Right lobe of liver (tissue), 6 donors: ENCODE measurements around the gene SAMD1. TPM values are rescaled to one million over a fixed set of nuclear protein-coding genes. Genes with fewer than 3 reads are reported as not detected.

Experiments used
- ATAC-seq, 4 donors: fragments of 200-7000 bp; cut with Tn5 transposase; one replicate each; pipeline ENCODE4 v1.9.1; 2020; ENCODE audit warnings: mild to moderate bottlenecking in 4 of 4, moderate library complexity in 4 of 4
- DNase-seq, 3 donors: peaks; one replicate each; pipeline ENCODE4 v3.0.0-alpha.2; 2020
- H3K27ac ChIP-seq, 3 donors: fragments of 200-600 bp; one replicate each; pipeline ENCODE4 v1.8.0; 2022
- H3K27me3 ChIP-seq, 2 donors: fragments of 200-600 bp; one replicate each; pipeline ENCODE4 v1.8.0; 2022
- H3K36me3 ChIP-seq, 4 donors: fragments of 200-600 bp; sonication (generic) in 1 of 4; one replicate each; pipeline versions ENCODE4 v1.5.1 to v1.8.0; 2017 to 2022; ENCODE audit warnings: control low read depth in 1 of 4
- H3K4me1 ChIP-seq, 4 donors: fragments of 200-600 bp; sonication (generic) in 1 of 4; one replicate each; pipeline versions ENCODE4 v1.5.1 to v1.8.0; 2017 to 2022; ENCODE audit warnings: control low read depth in 1 of 4
- H3K4me3 ChIP-seq, 3 donors: fragments of 200-600 bp; one replicate each; pipeline ENCODE4 v1.8.0; 2022
- H3K9me3 ChIP-seq, 4 donors: fragments of 200-600 bp; sonication (generic) in 1 of 4; one replicate each; pipeline versions ENCODE4 v1.5.1 to v1.8.0; 2017 to 2022; ENCODE audit warnings: control low read depth in 1 of 4
- CTCF ChIP-seq, 4 donors: fragments of 200-600 bp in 3 of 4; fragments of 450-650 bp in 1 of 4; IDR thresholded peaks; one replicate each; pipeline versions ENCODE4 v1.5.1 to v1.8.0; 2016 to 2022; ENCODE audit warnings: antibody characterized with exemption in 4 of 4, mild to moderate bottlenecking in 2 of 4
- POLR2A ChIP-seq: fragments of 450-650 bp; IDR thresholded peaks from one replicate; pipeline ENCODE4 v1.6.1; 2017; ENCODE audit warnings: antibody characterized with exemption, mild to moderate bottlenecking
- WGBS: methylation state at CpG from one replicate; pipeline ENCODE4 v1.1.6; 2018; ENCODE audit warnings: low coverage, low lambda C conversion rate; ENCODE audit not compliant: insufficient coverage; ENCODE audit errors: missing lambda C conversion rate; 5-methylcytosine and 5-hydroxymethylcytosine counted together
- intact Hi-C, 2 donors: fragments of 100-400 bp; cut with DNase I; formaldehyde crosslinking; loops; one replicate each; pipeline versions ENCODE4 v1.11.2 to v1.14.1; 2022
- total RNA-seq, 6 experiments: library from RNA; depleted of rRNA in 2 of 6; stranded (reverse); fragments of >200 nt in 2 of 6; fragmentation: NEBNext Ultra II Directional in 3 of 6; extraction: Animal tissue kit (Norgen Biotek cat#: 25700) in 3 of 6; gene quantifications; one replicate each; pipeline versions ENCODE4 v1.1.0 to v1.2.4, GENCODE V29; 2016 to 2023
- donor health status: DM: no; HTN: yes; CAD: no.
- donor health status: DM: no; HTN: no; CAD: no.
- donor health status: DM: no; HTN: no; CAD: no.
- donor health status: DM: no; HTN: yes; CAD: no.
- donor health status: DM: no; HTN: yes; CAD: no.

SAMD1 gene
- total RNA-seq, 6 experiments from 2014 or later: 10.0 to 25.3 (median 15.6) TPM

- Histone ChIP-seq H3K27ac (no peak overlapping the region), H3K4me3 (no peak overlapping the region), H3K4me1 (peaks cover 0 to 27% (median 9%) of the 10 kb centered on the region in 4 donors), H3K9me3 (no peaks in the 10 kb centered on the region), H3K27me3 (no peaks in the 10 kb centered on the region), H3K36me3 (peaks cover 0 to 13% (median 5%) of the 10 kb centered on the region in 4 donors)
- ATAC-seq (no peak), DNase-seq (no peak)
- TF ChIP-seq POLR2A (no peak), CTCF (IDR thresholded peaks at IDR 0.05) (peak in 3 of 4 donors; percentile 25 to 44 (median 28))
- intact Hi-C loops: loop anchor here in 1 of 2 donors (10.0 kb wide), 1 partner anchor 174 kb away; no protein-coding TSS in a partner anchor
- WGBS: 46% methylated on average over 8 of the region's 15 CpGs
Observed at GRCh38 chr19:14059093-14059480, 31.5 kb downstream of the SAMD1 start.

GRCh38 chr19:14058182-14059092 lies 32.1 kb downstream of the SAMD1 start:
- H3K27ac ChIP-seq: no peak overlapping the region
- intact Hi-C loops: loop anchor here in 1 of 2 donors (10.0 kb wide), 1 partner anchor 174 kb away; no protein-coding TSS in a partner anchor
- ATAC-seq (no peak), DNase-seq (no peak)
- peaks cover 0 to 13% (median 5%) of the 10 kb centered on the region in 4 donors for H3K36me3 ChIP-seq
- 52% methylated on average over 17 of the region's 17 CpGs for WGBS
- TF ChIP-seq CTCF (IDR thresholded peaks at IDR 0.05) (no peak), POLR2A (no peak)
- no peaks in the 10 kb centered on the region for H3K27me3 ChIP-seq
- peaks cover 0 to 27% (median 9%) of the 10 kb centered on the region in 4 donors for H3K4me1 ChIP-seq
- no peak overlapping the region for H3K4me3 ChIP-seq
- H3K9me3 ChIP-seq: no peaks in the 10 kb centered on the region

GRCh38 chr19:14056741-14057356 lies 33.7 kb downstream of the SAMD1 start:
- no peak for ATAC-seq
- intact Hi-C loops: loop anchor here in 1 of 2 donors (10.0 kb wide), 1 partner anchor 172 kb away; no protein-coding TSS in a partner anchor
- TF ChIP-seq POLR2A (no peak), CTCF (IDR thresholded peaks at IDR 0.05) (no peak)
- no peaks in the 10 kb centered on the region for H3K27me3 ChIP-seq
- H3K27ac ChIP-seq: no peak overlapping the region
- H3K4me3 ChIP-seq: no peak overlapping the region
- peaks cover 0 to 23% (median 9%) of the 10 kb centered on the region in 4 donors for H3K4me1 ChIP-seq
- peaks cover 0 to 13% (median 5%) of the 10 kb centered on the region in 4 donors for H3K36me3 ChIP-seq
- H3K9me3 ChIP-seq: no peaks in the 10 kb centered on the region
- no peak for DNase-seq
- 38% methylated on average over 15 of the region's 19 CpGs for WGBS

GRCh38 chr19:14056069-14056666 lies 34.4 kb downstream of the SAMD1 start:
- H3K27me3 ChIP-seq: no peaks in the 10 kb centered on the region
- intact Hi-C loops: loop anchor here in 1 of 2 donors (10.0 kb wide), 1 partner anchor 171 kb away; no protein-coding TSS in a partner anchor
- H3K36me3 ChIP-seq: peaks cover 0 to 13% (median 5%) of the 10 kb centered on the region in 4 donors
- TF ChIP-seq CTCF (IDR thresholded peaks at IDR 0.05): no peak
- TF ChIP-seq POLR2A: no peak
- H3K9me3 ChIP-seq: no peaks in the 10 kb centered on the region
- no peak overlapping the region for H3K27ac ChIP-seq
- 98% methylated on average over 5 of the region's 10 CpGs for WGBS
- DNase-seq (no peak), ATAC-seq (no peak)
- H3K4me1 ChIP-seq: peaks cover 0 to 23% (median 9%) of the 10 kb centered on the region in 4 donors
- no peak overlapping the region for H3K4me3 ChIP-seq
